GM06990 (cell line): Measurements from ENCODE around the gene NCK2.
A peak's percentile ranks its signal among the peaks of the same experiment; 100 is the strongest.

ENCODE experiments used
- DNase-seq: peaks from one replicate; pipeline ENCODE4 v3.0.0-alpha.2; 2011; ENCODE audit not compliant: insufficient read length; ENCODE audit errors: extremely low read depth
- H3K27me3 ChIP-seq: replicated peaks from 2 replicates; pipeline ENCODE4 v1.6.0; 2011; ENCODE audit warnings: low read length; ENCODE audit not compliant: control insufficient read depth, insufficient read depth
- H3K36me3 ChIP-seq: 2 replicates; pipeline ENCODE4 v1.5.1; 2011; ENCODE audit warnings: low read length; ENCODE audit not compliant: control insufficient read depth, insufficient read depth
- H3K4me3 ChIP-seq: replicated peaks from 2 replicates; pipeline ENCODE4 v1.5.1; 2011; ENCODE audit warnings: low read depth, mild to moderate bottlenecking, control low read depth, low read length
- CTCF ChIP-seq: IDR thresholded peaks from 2 replicates; pipeline ENCODE4 v1.5.1; 2011; ENCODE audit warnings: low read length, control low read depth, mild to moderate bottlenecking, inconsistent platforms; ENCODE audit not compliant: insufficient read depth, poor library complexity, severe bottlenecking

The NCK2 gene

DNA sequence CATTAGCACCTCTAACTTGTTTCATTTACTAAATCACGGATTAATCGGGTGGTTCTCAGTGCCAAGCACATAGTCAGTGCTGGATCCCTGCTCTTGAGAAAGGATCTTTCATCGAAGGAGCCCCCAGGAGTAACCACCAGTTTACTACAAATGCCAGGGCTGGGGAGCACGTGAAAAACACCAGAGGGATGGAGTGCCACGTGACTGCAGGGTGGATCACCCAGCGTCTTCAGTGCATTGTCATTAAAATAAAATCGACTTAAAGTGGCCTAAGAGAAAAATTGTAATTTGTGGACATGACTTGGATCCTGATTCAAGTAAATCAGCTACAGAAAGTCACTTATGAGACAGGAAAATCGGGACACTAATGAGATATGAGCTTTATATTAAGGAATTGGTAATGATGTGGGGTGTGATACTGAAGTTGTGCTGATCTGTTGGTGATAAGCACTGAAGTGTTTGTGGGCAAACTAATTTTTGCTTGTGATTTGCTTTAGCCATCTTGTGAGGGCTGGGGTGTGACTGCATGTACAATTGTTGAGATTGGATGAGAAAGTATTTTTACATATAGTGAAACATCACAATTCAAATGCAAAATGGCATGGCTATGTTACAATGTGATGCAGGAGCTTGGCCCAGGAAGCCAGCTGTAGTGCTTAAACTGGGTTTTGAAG, 63.8 kb downstream of the NCK2 start:
- TF ChIP-seq CTCF, result no peak

DNA sequence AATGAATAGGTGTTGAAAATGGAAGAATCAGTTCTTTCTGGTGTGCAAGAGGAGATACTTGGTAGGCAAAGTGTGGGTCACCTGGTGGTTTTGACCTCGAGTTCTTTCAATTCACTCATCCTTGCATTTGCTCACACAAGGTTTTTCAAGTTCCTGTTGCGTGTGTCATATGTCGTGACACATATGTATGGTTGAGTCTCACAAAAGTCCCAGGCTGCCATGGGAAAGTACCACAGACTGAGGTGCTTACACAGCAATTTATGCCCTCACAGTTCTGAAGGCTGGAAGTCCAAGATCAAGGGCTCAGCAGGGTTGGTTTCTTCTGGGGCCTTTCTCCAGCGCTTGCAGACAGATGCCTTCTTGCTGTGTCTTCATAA, 64.4 kb downstream of the NCK2 start:
- no peaks in the 10 kb centered on the region for H3K27me3 ChIP-seq
- TF ChIP-seq CTCF, result no peak
- no peaks in the 10 kb centered on the region; the same call in 1 of the 2 replicates for H3K36me3 ChIP-seq
- DNase-seq, result no peak
- H3K4me3 ChIP-seq, result no peak overlapping the region

More for the DNA sequence above, 63.8 kb downstream of the NCK2 start:
- no peak for DNase-seq
- Histone ChIP-seq H3K27me3 (no peaks in the 10 kb centered on the region), H3K36me3 (no peaks in the 10 kb centered on the region; the same call in 1 of the 2 replicates), H3K4me3 (no peak overlapping the region)

- H3K36me3 ChIP-seq, result no peaks in the 10 kb centered on the region; the same call in 1 of the 2 replicates
- no peak for DNase-seq
- TF ChIP-seq CTCF, result no peak
- no peaks in the 10 kb centered on the region for H3K27me3 ChIP-seq
- no peak overlapping the region for H3K4me3 ChIP-seq
These were observed 65.0 kb downstream of the NCK2 start for GRCh38 chr2:105809723-105810122.

GRCh38 chr2:105812180-105813044, 67.7 kb downstream of the NCK2 start:
- no peaks in the 10 kb centered on the region; the same call in none of the 2 replicates for H3K36me3 ChIP-seq
- no peaks in the 10 kb centered on the region for H3K27me3 ChIP-seq
- TF ChIP-seq CTCF, result no peak
- DNase-seq, result peak; percentile 74
- H3K4me3 ChIP-seq, result no peak overlapping the region

DNA sequence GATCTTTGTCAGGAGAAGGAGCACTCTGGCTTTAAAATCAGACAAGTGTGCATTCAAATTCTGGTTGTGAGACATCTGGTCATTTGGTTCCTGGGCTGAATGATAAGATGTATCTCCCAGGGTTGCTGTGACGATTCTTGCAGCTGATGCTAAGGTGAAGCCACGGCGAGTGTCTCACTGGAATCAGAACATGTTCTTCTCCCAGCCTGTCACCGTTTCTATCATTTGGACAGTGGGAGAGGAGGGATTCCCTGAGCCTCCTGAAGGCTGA, 68.3 kb downstream of the NCK2 start:
- H3K27me3 ChIP-seq, result no peaks in the 10 kb centered on the region
- TF ChIP-seq CTCF, result no peak
- no peak for DNase-seq
- H3K36me3 ChIP-seq, result no peaks in the 10 kb centered on the region; the same call in none of the 2 replicates
- no peak overlapping the region for H3K4me3 ChIP-seq
